Measurements from ENCODE around the gene RNF10. TPM values are rescaled to one million over a fixed set of nuclear protein-coding genes. Genes with fewer than 3 reads are reported as not detected.
"Not testable (repeated sequence)": the region's sequence is repeated elsewhere in the genome, so short reads cannot be mapped to it uniquely, and the experiment has no call there.

RNF10 gene
- total RNA-seq, 4 donors from 2014 or later, result 152 to 282 (median 247) TPM

DNA sequence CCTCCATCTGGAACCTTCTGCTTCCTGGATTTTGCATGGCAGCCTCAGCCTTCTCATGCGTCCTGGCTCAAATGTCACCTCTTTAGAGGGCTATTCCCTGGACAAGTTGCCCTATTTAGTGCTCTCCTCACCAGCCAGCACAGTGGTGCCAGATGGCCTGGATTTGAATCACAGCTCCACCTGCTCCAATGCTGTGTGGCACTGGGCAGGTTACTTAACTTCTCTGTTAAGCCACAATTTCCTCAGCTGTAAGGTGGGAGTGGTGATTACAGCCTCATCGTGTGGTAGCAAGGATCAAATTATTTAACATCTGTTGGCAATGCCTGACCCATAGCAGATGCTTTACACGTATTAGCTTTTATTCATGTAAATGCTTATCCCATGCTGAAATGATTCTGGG, 63.7 kb downstream of the RNF10 start:
- no peaks in the 10 kb centered on the region for H3K36me3 ChIP-seq
- in situ Hi-C loops (cut with MboI; ENCODE audit: low sequenced_read_pairs in 4 of 4), result no loop called here
- ATAC-seq (no peak), DNase-seq (no peak)
- H3K27ac ChIP-seq, result no peak overlapping the region
- TF ChIP-seq POLR2A (IDR thresholded peaks at IDR 0.05), result no peak
- TF ChIP-seq, protein P1, sequence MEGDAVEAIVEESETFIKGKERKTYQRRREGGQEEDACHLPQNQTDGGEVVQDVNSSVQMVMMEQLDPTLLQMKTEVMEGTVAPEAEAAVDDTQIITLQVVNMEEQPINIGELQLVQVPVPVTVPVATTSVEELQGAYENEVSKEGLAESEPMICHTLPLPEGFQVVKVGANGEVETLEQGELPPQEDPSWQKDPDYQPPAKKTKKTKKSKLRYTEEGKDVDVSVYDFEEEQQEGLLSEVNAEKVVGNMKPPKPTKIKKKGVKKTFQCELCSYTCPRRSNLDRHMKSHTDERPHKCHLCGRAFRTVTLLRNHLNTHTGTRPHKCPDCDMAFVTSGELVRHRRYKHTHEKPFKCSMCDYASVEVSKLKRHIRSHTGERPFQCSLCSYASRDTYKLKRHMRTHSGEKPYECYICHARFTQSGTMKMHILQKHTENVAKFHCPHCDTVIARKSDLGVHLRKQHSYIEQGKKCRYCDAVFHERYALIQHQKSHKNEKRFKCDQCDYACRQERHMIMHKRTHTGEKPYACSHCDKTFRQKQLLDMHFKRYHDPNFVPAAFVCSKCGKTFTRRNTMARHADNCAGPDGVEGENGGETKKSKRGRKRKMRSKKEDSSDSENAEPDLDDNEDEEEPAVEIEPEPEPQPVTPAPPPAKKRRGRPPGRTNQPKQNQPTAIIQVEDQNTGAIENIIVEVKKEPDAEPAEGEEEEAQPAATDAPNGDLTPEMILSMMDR (IDR thresholded peaks at IDR 0.05 in 4 of 5, conservative IDR thresholded peaks at IDR 0.05 in 1 of 5), result no peak
- no peak overlapping the region for H3K4me3 ChIP-seq
- peaks cover 0 to 5% of the 10 kb centered on the region in 2 donors for H3K4me1 ChIP-seq
- H3K9me3 ChIP-seq, result no peaks in the 10 kb centered on the region
- no peaks in the 10 kb centered on the region for H3K27me3 ChIP-seq
- intact Hi-C loops (cut with DNase I; ENCODE audit: low total_unique reads), result no loop called here

DNA sequence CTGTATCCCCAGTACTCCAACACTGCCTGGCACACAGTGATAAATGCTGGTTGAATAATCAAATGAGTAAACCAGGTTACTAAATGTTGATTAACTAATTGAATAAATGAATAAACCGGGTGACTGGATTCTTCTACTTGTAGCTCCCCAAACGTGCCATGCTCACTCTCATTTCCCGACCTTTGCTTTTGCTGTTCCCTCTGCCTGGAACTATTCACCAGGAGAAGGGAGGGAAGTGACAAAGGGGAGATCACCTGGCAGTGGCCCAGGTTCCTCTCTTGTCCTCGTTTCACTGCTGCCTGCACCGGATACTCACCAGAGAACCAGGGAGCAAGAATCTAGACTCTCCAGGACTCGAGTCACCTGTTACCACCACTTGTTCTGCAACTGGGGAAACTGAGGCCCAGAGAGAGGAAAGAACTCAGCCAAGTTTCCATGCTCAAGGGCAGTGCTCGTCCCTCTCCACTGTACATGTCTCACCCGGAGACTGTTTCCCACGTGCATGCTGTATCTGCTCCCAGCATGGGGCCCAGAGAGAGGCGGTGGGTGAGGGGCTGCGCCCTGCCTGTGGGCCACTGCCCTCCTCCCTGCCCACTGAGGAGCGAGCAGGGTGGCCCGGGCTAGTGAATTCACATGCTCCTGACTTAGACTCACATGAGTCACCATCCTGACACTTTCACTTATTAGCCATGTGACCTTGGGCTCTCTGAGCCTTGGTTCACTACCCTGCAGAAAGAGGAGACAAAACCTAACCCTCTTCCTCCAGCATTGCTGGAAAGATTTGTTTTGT, 64.7 kb downstream of the RNF10 start:
- no peak overlapping the region for H3K4me3 ChIP-seq
- ATAC-seq (peak; percentile 94 to 96), DNase-seq (peak in 1 of 2 donors; percentile 12)
- H3K27ac ChIP-seq, result no peak overlapping the region
- peaks cover 0 to 5% of the 10 kb centered on the region in 2 donors for H3K4me1 ChIP-seq
- in situ Hi-C loops (cut with MboI; ENCODE audit: low sequenced_read_pairs in 4 of 4), result no loop called here
- no peaks in the 10 kb centered on the region for H3K9me3 ChIP-seq
- intact Hi-C loops (cut with DNase I; ENCODE audit: low total_unique reads), result no loop called here
- no peaks in the 10 kb centered on the region for H3K27me3 ChIP-seq
- no peaks in the 10 kb centered on the region for H3K36me3 ChIP-seq
- TF ChIP-seq, protein P1 (IDR thresholded peaks at IDR 0.05 in 4 of 5, conservative IDR thresholded peaks at IDR 0.05 in 1 of 5), result no peak
- TF ChIP-seq POLR2A (IDR thresholded peaks at IDR 0.05), result no peak

DNA sequence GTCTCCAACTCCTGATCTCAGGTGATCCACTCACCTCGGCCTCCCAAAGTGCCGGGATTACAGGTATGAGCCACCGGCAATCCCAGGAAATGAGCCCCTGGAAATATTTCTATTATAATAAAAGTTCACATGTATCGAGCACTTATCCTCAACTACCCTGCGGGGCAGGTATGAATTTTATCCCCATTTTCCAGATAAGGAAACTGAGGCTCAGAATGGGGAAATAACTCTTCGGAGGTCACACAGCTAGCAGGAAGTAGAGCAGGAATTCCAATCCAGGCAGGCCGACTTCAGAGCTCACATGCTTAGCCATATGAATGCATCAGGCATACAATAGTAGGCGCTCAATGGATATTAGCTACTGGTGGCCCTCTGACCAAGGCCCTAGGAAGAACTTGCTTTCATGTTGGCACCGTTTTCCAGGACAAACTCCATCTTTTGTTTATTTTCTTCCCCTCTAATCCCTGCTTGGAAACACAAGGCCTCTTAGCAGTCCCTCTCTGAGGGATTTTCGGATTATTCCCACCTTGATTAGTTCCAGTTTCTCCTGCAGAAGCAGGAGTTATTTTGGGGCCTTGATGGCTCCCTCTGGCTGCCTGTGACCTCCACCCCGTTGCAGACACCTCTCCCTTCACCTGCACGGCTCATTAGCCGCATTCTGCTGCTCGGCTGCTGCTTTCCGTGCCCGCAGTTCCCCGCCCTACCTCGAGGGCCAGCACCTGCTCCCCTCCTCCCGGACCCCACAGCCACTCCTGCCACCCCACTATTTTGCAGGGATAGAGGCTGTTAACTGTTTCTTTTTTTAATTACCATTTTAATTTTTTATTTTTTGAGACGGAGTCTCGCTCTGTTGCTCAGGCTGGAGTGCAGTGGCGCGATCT, 65.8 kb downstream of the RNF10 start:
- TF ChIP-seq, protein P1 (IDR thresholded peaks at IDR 0.05 in 4 of 5, conservative IDR thresholded peaks at IDR 0.05 in 1 of 5), result no peak
- no peak for TF ChIP-seq POLR2A (IDR thresholded peaks at IDR 0.05)
- in situ Hi-C loops (cut with MboI; ENCODE audit: low sequenced_read_pairs in 4 of 4), result no loop called here
- Histone ChIP-seq H3K27ac (no peak overlapping the region), H3K27me3 (no peaks in the 10 kb centered on the region), H3K4me3 (no peak overlapping the region), H3K4me1 (peaks cover 0 to 5% of the 10 kb centered on the region in 2 donors), H3K9me3 (no peaks in the 10 kb centered on the region), H3K36me3 (no peaks in the 10 kb centered on the region)
- ATAC-seq (no peak), DNase-seq (no peak)
- intact Hi-C loops (cut with DNase I; ENCODE audit: low total_unique reads), result no loop called here

DNA sequence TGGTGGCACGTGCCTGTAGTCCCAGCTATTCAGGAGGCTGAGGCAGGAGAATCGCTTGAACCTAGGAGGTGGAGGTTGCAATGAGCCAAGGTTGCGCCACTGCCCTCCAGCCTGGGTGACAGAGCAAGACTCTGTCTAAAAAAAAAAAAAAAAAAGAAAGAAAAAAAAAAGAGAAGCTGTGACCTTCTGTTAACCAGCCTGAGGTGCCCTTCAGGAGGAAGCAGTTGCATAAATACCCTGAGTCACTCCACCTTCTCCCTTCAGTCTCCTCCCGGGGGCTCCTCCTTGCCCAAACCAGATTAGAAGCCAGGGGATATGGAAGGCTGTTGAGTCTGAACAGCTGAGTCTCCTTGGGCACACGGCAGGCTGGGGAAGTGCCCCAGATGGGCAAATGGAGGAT, 68.3 kb downstream of the RNF10 start:
- H3K36me3 ChIP-seq; intact Hi-C loops (cut with DNase I; ENCODE audit: low total_unique reads); ATAC-seq; DNase-seq; H3K4me1 ChIP-seq; in situ Hi-C loops (cut with MboI; ENCODE audit: low sequenced_read_pairs in 4 of 4); H3K27ac ChIP-seq; H3K9me3 ChIP-seq; H3K27me3 ChIP-seq; H3K4me3 ChIP-seq: not testable (repeated sequence)

GRCh38 chr12:120610560-120610959, 76.4 kb downstream of the RNF10 start:
- no peak overlapping the region for H3K27ac ChIP-seq
- H3K27me3 ChIP-seq, result no peaks in the 10 kb centered on the region
- in situ Hi-C loops (cut with MboI; ENCODE audit: low sequenced_read_pairs in 4 of 4), result no loop called here
- TF ChIP-seq, protein P1 (IDR thresholded peaks at IDR 0.05 in 4 of 5, conservative IDR thresholded peaks at IDR 0.05 in 1 of 5), result no peak
- no peak for TF ChIP-seq POLR2A (IDR thresholded peaks at IDR 0.05)
- no peak overlapping the region for H3K4me3 ChIP-seq
- H3K36me3 ChIP-seq, result no peaks in the 10 kb centered on the region
- intact Hi-C loops (cut with DNase I; ENCODE audit: low total_unique reads), result no loop called here
- no peaks in the 10 kb centered on the region for H3K9me3 ChIP-seq
- no peak for ATAC-seq
- no peak for DNase-seq
- no peaks in the 10 kb centered on the region for H3K4me1 ChIP-seq

GRCh38 chr12:120611534-120611933, 77.4 kb downstream of the RNF10 start:
- intact Hi-C loops (cut with DNase I; ENCODE audit: low total_unique reads); H3K36me3 ChIP-seq; in situ Hi-C loops (cut with MboI; ENCODE audit: low sequenced_read_pairs in 4 of 4); H3K4me3 ChIP-seq; H3K4me1 ChIP-seq; H3K27me3 ChIP-seq; H3K9me3 ChIP-seq; ATAC-seq; H3K27ac ChIP-seq; DNase-seq: not testable (repeated sequence)

All from gastrocnemius medialis (tissue), 4 donors.